Keratinocyte (primary cell): ENCODE data around the gene CLPSL2. TPM values are rescaled to one million over a fixed set of nuclear protein-coding genes. Genes with fewer than 3 reads are reported as not detected.

ENCODE experiments used
- DNase-seq: peaks from one replicate; pipeline ENCODE4 v3.0.0-alpha.2; 2011; ENCODE audit warnings: low read depth, missing footprints, low spot score
- FAIRE-seq: peaks from 2 replicates; lab custom pipeline; 2011; peaks lifted over from hg19 to GRCh38; lab: Jason Lieb, UNC
- H2AFZ ChIP-seq: 2 replicates; pipeline ENCODE4 v1.6.0; 2012; ENCODE audit warnings: low read length, control low read depth, inconsistent platforms; ENCODE audit not compliant: control insufficient read depth
- H3K27ac ChIP-seq: 2 replicates; pipeline ENCODE4 v1.5.1; 2011; ENCODE audit warnings: low read length; ENCODE audit not compliant: control insufficient read depth, insufficient read depth
- H3K27me3 ChIP-seq: 3 replicates; pipeline ENCODE4 v1.6.0; 2011; ENCODE audit warnings: low read length; ENCODE audit not compliant: control insufficient read depth, insufficient read depth; ENCODE audit errors: extremely low read depth
- H3K36me3 ChIP-seq, 2 experiments: 2 replicates in 1 of 2; 3 replicates in 1 of 2; pipeline ENCODE4 v1.5.1; 2011; ENCODE audit warnings: low read length in 2 of 2, mild to moderate bottlenecking in 1 of 2; ENCODE audit not compliant: control insufficient read depth in 2 of 2, insufficient read depth in 2 of 2; ENCODE audit errors: extremely low read depth in 1 of 2
- H3K4me1 ChIP-seq: 3 replicates; pipeline ENCODE4 v1.5.1; 2011; ENCODE audit warnings: low read length; ENCODE audit not compliant: control insufficient read depth, insufficient read depth; ENCODE audit errors: extremely low read depth
- H3K4me2 ChIP-seq: 3 replicates; pipeline ENCODE4 v1.6.0; 2011; ENCODE audit warnings: low read depth, low read length; ENCODE audit not compliant: control insufficient read depth, insufficient read depth; ENCODE audit errors: extremely low read depth
- H3K4me3 ChIP-seq, 3 experiments: fragments of 200-600 bp in 1 of 3; sonication (generic) in 1 of 3; 2 replicates in 2 of 3; 3 replicates in 1 of 3; pipeline ENCODE4 v1.5.1; 2011 to 2016; ENCODE audit warnings: low read length in 3 of 3, mild to moderate bottlenecking in 3 of 3, control low read depth in 2 of 3, inconsistent platforms in 1 of 3, low read depth in 1 of 3, mixed read lengths in 1 of 3, mixed run types in 1 of 3, moderate library complexity in 1 of 3; ENCODE audit not compliant: control insufficient read depth in 2 of 3, insufficient read depth in 2 of 3; ENCODE audit errors: extremely low read depth in 1 of 3
- H3K79me2 ChIP-seq: 2 replicates; pipeline ENCODE4 v1.6.0; 2012; ENCODE audit warnings: low read length; ENCODE audit not compliant: control insufficient read depth, insufficient read depth
- H3K9ac ChIP-seq: 3 replicates; pipeline ENCODE4 v1.6.0; 2011; ENCODE audit warnings: low read length; ENCODE audit not compliant: control insufficient read depth, insufficient read depth; ENCODE audit errors: extremely low read depth
- H3K9me1 ChIP-seq: 3 replicates; pipeline ENCODE4 v1.6.0; 2011; ENCODE audit warnings: low read length; ENCODE audit not compliant: control insufficient read depth, insufficient read depth; ENCODE audit errors: extremely low read depth
- H3K9me3 ChIP-seq: 2 replicates; pipeline ENCODE4 v1.5.1; 2012; ENCODE audit warnings: low read depth, low read length; ENCODE audit not compliant: control insufficient read depth
- H4K20me1 ChIP-seq: 3 replicates; pipeline ENCODE4 v1.6.0; 2011; ENCODE audit warnings: low read length; ENCODE audit not compliant: control insufficient read depth, insufficient read depth; ENCODE audit errors: extremely low read depth
- CTCF ChIP-seq, 3 experiments: IDR thresholded peaks in 1 of 3; conservative IDR thresholded peaks in 1 of 3; optimal IDR thresholded peaks in 1 of 3; 2 replicates in 2 of 3; 3 replicates in 1 of 3; pipeline versions ENCODE3 to v1.5.1; 2011; ENCODE audit warnings: low read length in 3 of 3, mild to moderate bottlenecking in 3 of 3, moderate library complexity in 2 of 3, control low read depth in 1 of 3, inconsistent platforms in 1 of 3; ENCODE audit not compliant: insufficient read depth in 2 of 3; ENCODE audit errors: extremely low read depth in 1 of 3
- EZH2 ChIP-seq: IDR thresholded peaks from one replicate; pipeline ENCODE4 v1.6.1; 2012; ENCODE audit warnings: inconsistent platforms, mild to moderate bottlenecking, low read length, moderate library complexity
- dilution Hi-C: fragments of 300-500 bp; cut with MboI; formaldehyde crosslinking; loops from one replicate; pipeline ENCODE4 v1.7.0; 2020; ENCODE audit warnings: low sequenced_read_pairs; ENCODE audit not compliant: extremely low pct_ligation_motif_present
- polyA plus RNA-seq, 5 experiments: library from polyadenylated mRNA; depleted of rRNA in 3 of 5; stranded (reverse) in 3 of 5; stranded (forward) in 1 of 5; unstranded in 1 of 5; fragments of >200 nt; gene quantifications; 1 replicate in 1 of 5; 2 replicates in 3 of 5; 3 replicates in 1 of 5; pipeline versions ENCODE4 v1.2.1 to v1.2.3, GENCODE V29; 2011 to 2012; ENCODE audit warnings: missing spikeins in 2 of 5, low read depth in 1 of 5, low replicate concordance in 1 of 5

Gene CLPSL2
- polyA plus RNA-seq, 1 donor (not counting 4 experiments of a cell fraction or from before 2014, with no cell fraction given) = not detected

DNA sequence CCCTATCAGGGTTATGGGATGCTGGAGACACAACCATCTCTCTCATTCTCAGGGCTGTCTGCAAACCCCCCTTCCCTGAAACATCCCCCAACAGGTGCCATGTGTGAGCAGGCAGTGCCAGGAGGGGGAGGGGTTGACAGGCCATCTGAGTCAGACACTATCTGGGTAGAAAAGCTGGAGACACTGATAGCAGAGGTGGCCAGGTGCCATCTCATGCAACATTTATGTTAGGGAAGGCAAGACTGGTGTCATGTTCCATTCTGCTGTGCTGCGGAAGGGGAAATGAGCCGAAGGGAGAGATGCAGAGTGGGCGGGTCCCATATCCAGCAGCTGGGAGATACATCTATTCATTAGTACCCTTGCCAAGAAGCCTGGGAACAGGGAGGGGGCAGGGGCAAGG is 32.3 kb downstream of the CLPSL2 start:
- H3K4me1 ChIP-seq = peaks cover 7% of the 10 kb centered on the region
- TF ChIP-seq EZH2 (no peak), CTCF (optimal IDR thresholded peaks at IDR 0.05 in 1 of 3, IDR thresholded peaks at IDR 0.05 in 1 of 3, conservative IDR thresholded peaks at IDR 0.05 in 1 of 3; ENCODE audit: extremely low read depth in 1 of 3, insufficient read depth in 2 of 3, low read length in 3 of 3) (no peak)
- H3K27me3 ChIP-seq = peaks cover 6% of the 10 kb centered on the region
- no peak overlapping the region for H2AFZ ChIP-seq
- no peak overlapping the region for H3K4me2 ChIP-seq
- H3K9me3 ChIP-seq = no peaks in the 10 kb centered on the region
- no peak overlapping the region for H3K4me3 ChIP-seq
- peaks cover 5% of the 10 kb centered on the region for H4K20me1 ChIP-seq
- no peak overlapping the region for H3K27ac ChIP-seq
- H3K9ac ChIP-seq = no peak overlapping the region
- H3K9me1 ChIP-seq = no peaks in the 10 kb centered on the region
- H3K36me3 ChIP-seq = no peaks in the 10 kb centered on the region
- DNase-seq (no peak), FAIRE-seq (no peak)
- dilution Hi-C loops = no loop called here
- no peaks in the 10 kb centered on the region for H3K79me2 ChIP-seq

DNA sequence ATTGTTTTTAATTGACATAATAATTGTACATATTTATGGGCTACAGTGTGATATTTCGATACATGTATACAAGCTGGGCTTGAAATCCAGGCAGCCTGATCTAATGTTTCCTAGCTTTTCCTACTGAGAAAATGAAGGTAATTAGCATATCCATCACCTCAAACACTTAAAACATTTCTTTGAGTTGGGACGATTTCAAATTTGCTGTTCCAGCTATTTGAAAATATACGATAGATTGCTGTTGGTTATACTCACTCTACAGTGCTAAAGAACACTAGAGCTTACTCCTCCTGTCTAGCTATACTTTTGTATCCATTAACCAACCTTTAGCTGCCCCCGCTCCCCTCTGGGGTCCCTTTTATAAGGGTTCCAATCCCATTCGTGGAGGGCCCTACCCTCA is 33.4 kb downstream of the CLPSL2 start:
- Histone ChIP-seq H3K9me1 (no peaks in the 10 kb centered on the region), H3K36me3 (no peaks in the 10 kb centered on the region), H3K27ac (no peak overlapping the region), H3K9me3 (no peaks in the 10 kb centered on the region), H3K4me2 (no peak overlapping the region), H3K9ac (no peak overlapping the region), H3K79me2 (no peaks in the 10 kb centered on the region), H3K4me3 (no peak overlapping the region), H3K27me3 (peaks cover 6% of the 10 kb centered on the region), H3K4me1 (peaks cover 7% of the 10 kb centered on the region), H4K20me1 (peaks cover 5% of the 10 kb centered on the region), H2AFZ (no peak overlapping the region)
- dilution Hi-C loops = no loop called here
- FAIRE-seq = no peak
- no peak for TF ChIP-seq CTCF (optimal IDR thresholded peaks at IDR 0.05 in 1 of 3, IDR thresholded peaks at IDR 0.05 in 1 of 3, conservative IDR thresholded peaks at IDR 0.05 in 1 of 3; ENCODE audit: extremely low read depth in 1 of 3, insufficient read depth in 2 of 3, low read length in 3 of 3)
- no peak for DNase-seq
